Smooth muscle cell of the pulmonary artery (primary cell): Measurements from ENCODE around the gene XAB2. TPM values are rescaled to one million over a fixed set of nuclear protein-coding genes. Genes with fewer than 3 reads are reported as not detected.

Experiments used
- total RNA-seq: library from RNA; depleted of rRNA; stranded (reverse); fragments of >200 nt; gene quantifications from 2 replicates; pipeline ENCODE4 v1.2.3, GENCODE V29; 2014

The XAB2 gene
- 36.1 and 40.1 TPM in 2 replicates for total RNA-seq

GRCh38 chr19:7629347-7630054 lies at the start of gene XAB2, which contains the start of gene PET100:
Gene XAB2 (minus strand): TSS chr19:7629545. CDS start chr19:7629527, 18 bp downstream.
Gene PET100 (plus strand): TSS chr19:7629793. CDS start chr19:7629834, 41 bp downstream.

GRCh38 chr19:7676854-7677253 lies 47.5 kb upstream of the XAB2 start, which contains the start of gene MCEMP1:
Gene MCEMP1 (plus strand): TSS chr19:7677090. CDS start chr19:7677121, 31 bp downstream.

DNA sequence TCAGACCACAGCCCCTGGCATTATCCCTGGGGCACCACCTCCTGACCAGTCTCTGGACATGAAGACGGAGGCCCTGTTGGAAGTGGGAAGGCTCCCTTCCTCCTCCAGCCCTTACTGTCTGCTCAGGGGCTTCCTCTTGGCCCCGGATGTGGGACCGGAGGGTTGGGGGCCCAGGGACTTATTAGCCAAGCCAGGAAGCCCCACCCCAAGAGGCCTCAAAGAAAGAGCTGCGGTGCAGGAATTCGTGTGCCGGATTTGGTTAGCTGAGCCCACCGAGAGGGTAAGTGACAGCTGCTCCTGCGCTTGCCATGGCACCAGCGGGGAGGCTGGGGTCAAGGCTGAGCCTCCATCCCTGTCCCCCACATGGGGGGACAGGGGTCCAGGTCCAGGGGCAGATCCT lies 39.5 kb upstream of the XAB2 start, which contains the start of gene RETN:
Gene RETN (plus strand): TSS at position 208 of the 400 bp plus-strand sequence. CDS start 278 bp downstream, outside the sequence.

GRCh38 chr19:7636691-7637373 lies 7.5 kb upstream of the XAB2 start, which contains the start of gene STXBP2:
Gene STXBP2 (plus strand): TSS chr19:7637110. CDS start chr19:7637150, 40 bp downstream.

DNA sequence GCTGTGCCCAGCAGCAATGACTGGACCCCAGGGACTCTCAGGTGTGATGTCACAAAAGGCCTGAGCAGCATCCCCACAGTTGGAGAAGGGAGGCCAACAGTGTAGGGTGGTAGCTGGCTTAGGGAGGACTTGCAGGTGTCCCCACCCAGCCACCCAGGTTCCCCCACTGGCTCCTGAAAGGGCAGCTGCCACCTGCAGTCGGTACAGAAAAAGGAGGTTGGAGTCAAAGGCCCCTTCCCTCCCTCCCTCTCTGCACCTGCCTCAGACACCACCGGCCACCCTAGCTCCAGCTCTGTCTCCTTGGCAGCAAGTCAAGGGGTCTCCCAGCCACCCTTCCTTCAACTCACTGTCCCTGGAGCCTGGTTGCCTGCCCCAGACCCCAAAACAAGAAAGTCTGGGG lies 4.4 kb upstream of the XAB2 start, which contains the start of gene PCP2:
Gene PCP2 (minus strand): TSS at position 22 of the 400 bp plus-strand sequence. CDS start 262 bp downstream, outside the sequence.

GRCh38 chr19:7595466-7596133 lies 33.7 kb downstream of the XAB2 start, which contains the start of gene CAMSAP3:
Gene CAMSAP3 (plus strand): TSS chr19:7595863. CDS start chr19:7596003, 140 bp downstream.

Other genes starting within 250 kb of the XAB2 start
- gene PEX11G, start 140.5 kb downstream of the XAB2 start, total RNA-seq = 1.8 and 2.0 TPM in 2 replicates
- 22.7 and 31.2 TPM in 2 replicates for gene ZNF358, start 113.4 kb downstream of the XAB2 start, total RNA-seq
- 6.5 and 8.8 TPM in 2 replicates for gene MCOLN1, start 106.9 kb downstream of the XAB2 start, total RNA-seq
- gene PNPLA6, start 93.8 kb downstream of the XAB2 start, total RNA-seq = 96.8 and 167 TPM in 2 replicates
- not detected in 2 replicates for gene CAMSAP3, start 33.7 kb downstream of the XAB2 start, total RNA-seq
- 4.7 and 9.1 TPM in 2 replicates for gene PET100, start 248 bp upstream of the XAB2 start, total RNA-seq
- not detected in 2 replicates for gene PCP2, start 4.2 kb upstream of the XAB2 start, total RNA-seq
- 5.4 and 14.9 TPM in 2 replicates for gene STXBP2, start 7.6 kb upstream of the XAB2 start, total RNA-seq
- not detected in 2 replicates for gene RETN, start 39.5 kb upstream of the XAB2 start, total RNA-seq
- not detected in 2 replicates for gene MCEMP1, start 47.5 kb upstream of the XAB2 start, total RNA-seq
- gene TRAPPC5, start 51.3 kb upstream of the XAB2 start, total RNA-seq = 64.4 and 67.2 TPM in 2 replicates
- not detected in 2 replicates for gene FCER2, start 72.6 kb upstream of the XAB2 start, total RNA-seq
- gene CLEC4G, start 102.6 kb upstream of the XAB2 start, total RNA-seq = not detected in 2 replicates
- not detected in 2 replicates for gene CD209, start 118.0 kb upstream of the XAB2 start, total RNA-seq
- gene CLEC4M, start 133.7 kb upstream of the XAB2 start, total RNA-seq = not detected in 2 replicates
- 22.3 and 22.4 TPM in 2 replicates for gene EVI5L, start 200.7 kb upstream of the XAB2 start, total RNA-seq
- gene PRR36, start 244.8 kb upstream of the XAB2 start, total RNA-seq = 0.10 TPM in 1 of 2 replicates, not detected in the other